HG03280 (cell line): ENCODE data around the gene IYD.
A peak's percentile ranks its signal among the peaks of the same experiment; 100 is the strongest.

Experiments
- ATAC-seq: cut with Tn5 transposase; IDR thresholded peaks from one replicate; pipeline ENCODE4 v1.9.1; 2021; ENCODE audit warnings: mild to moderate bottlenecking, moderate library complexity; ENCODE audit not compliant: unreplicated experiment

IYD gene

DNA sequence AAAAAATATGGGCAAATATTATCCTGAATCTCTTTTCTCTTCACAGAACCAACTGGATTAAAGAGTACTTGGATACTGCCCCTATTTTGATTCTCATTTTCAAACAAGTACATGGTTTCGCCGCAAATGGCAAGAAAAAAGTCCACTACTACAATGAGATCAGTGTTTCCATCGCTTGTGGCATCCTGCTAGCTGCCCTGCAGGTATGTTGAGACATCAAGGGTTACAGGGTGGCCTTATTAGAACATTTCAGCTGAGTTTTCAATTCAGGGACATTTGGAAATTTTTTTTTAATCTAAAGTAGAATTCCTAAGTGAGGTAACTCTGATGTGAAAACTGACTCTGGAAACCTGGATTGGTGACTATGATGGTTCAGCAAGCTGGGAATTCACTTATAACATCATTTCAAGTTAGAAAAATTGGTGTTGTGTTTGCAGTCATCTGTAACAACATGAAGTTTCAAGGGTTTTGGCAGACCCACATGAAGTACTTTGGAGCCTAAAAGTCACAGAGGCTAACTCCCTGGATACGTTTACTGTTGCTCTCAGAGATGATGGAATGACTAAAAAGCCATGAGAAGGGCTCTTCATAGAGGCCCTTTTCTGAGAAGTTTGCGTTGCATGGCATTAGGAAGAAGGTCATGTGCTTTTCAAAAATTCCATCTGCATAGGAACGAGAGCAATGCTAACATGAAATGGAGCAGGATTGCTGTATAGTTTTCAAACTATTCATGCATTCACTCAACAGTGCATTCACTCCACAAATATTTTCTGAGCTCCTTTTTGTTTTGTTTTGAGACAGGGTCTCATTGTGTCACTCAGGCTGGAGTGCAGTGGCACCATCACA, 25.5 kb downstream of the IYD start:
- no peak for ATAC-seq

- no peak for ATAC-seq
These were observed 26.1 kb downstream of the IYD start for GRCh38 chr6:150394899-150395295.

DNA sequence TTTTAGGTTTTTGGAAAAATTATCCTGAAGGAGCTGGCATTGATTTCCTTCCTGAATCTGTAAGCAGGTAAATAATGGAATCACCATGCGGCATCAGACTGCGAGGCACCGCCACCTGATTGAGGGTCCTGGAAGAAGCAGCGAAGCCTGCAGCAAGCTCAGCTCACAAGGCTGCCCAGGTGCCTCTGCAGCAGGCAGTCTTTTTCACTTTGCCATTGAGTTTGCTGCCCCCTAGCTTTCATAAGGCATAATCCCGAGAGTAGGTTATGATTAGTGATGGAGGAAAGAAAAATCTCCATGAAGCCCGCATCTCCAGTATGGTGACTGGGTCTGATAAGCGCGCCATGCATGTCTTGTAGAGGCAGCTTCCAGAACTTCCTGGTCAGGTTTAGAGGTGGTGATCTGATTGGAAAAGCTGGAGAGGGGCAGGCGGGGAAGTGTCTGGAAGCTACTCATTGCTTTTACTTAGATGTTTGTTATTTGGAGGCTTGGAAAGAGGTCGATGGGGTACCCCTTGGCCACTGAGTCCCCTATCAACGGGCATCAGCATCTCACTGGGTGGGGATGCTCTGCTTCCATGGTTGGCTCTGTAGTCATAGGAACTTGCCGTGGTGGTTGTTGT, 26.7 kb downstream of the IYD start:
- no peak for ATAC-seq

DNA sequence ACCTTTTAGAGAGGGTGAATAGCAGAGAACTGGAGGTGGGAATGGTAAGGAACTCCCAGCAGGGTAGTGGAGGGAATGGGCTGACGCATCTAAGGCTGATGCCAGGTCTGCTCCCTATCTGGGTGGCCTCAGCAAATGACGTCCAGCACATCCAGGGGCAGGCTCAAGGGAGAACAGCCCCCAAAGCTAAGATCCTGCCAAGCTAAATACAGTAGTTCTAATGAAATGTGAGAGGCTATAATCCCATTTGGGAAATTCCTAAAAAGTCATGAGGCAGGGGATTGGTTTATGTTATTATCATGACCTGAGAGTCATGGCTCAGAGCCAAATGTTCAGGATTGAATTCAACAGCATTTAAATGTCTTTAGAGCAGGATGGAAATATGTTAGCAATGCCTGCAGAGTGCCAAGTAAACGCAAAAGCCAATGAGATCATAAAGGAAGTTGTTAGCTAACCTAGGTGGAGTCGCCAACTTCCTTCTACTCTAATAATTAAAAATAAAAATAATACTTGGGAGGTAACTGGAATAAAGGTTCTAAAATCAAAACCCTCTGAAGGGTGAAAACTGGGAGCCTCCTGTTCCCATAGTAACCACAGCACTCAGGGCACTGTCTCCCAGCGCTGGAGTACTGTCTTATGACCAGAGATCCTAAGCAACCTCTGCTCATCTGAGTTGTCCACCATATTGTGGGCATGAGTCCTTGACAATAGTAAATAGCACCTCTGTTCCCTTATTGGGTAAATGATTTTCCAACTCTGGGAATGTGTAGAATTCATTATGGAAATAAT, 34.8 kb downstream of the IYD start:
- no peak for ATAC-seq

DNA sequence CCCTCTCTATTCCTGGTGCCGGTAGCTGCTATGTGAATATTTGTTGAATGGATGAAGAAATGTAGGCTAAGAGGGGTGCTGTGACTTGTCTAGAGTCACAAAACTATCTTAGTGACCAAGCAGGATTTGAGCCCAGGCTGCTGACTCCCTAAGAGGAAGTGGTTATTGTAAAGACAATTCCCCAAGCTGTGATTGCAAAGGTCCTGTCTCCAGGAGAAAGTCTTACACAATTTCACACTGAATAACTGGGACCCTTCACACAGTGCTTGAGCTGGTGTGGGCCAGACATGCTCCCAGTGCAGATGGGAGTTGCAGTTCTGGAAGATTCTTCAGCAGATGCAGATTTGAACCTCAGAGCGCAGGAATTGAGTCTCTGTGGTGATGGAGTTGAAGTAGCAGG, 38.1 kb downstream of the IYD start:
- no peak for ATAC-seq

GRCh38 chr6:150408842-150409241, 40.0 kb downstream of the IYD start:
- ATAC-seq: no peak

DNA sequence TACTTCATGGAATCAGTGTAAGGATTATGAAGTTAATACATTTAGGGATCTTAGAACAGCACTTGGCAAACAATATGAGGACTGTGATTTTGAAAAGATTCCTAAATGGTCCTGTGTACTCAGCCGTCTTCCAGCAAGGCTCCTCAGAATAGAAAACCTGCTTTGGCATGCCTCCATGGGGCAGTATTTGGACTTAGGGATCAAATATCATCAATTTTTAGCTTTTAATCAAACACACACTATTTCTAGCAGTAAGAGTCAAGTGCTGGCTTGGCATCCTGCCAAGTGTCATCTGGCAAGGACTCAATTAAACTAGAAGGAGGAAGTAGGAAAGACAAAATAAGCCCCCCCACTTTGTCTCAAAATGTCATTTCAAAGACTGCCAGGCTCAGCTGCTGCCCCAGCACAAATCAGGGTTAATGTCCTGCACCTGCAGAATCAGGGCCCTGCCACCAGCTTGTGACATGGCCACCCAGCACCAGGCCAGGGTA, 40.8 kb downstream of the IYD start:
- no peak for ATAC-seq

DNA sequence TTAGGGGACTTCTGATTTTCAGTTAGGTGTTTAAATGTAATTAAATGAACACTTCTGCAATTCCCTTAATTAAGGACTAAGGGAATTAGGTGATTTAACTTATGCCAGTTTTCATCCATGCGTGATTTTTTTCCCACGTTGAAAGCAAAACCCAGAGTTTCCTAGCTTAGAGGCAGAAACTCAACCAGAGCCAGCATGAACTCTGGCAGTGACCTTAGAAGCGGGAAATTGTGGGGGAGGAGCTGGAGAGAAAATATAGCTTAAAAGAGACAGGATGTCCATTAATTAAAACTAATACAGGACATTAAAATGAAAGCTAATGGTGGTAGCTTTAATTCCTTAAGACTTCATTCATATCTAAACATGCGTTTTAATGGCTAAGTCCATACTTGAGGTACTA, 41.6 kb downstream of the IYD start:
- ATAC-seq: no peak

DNA sequence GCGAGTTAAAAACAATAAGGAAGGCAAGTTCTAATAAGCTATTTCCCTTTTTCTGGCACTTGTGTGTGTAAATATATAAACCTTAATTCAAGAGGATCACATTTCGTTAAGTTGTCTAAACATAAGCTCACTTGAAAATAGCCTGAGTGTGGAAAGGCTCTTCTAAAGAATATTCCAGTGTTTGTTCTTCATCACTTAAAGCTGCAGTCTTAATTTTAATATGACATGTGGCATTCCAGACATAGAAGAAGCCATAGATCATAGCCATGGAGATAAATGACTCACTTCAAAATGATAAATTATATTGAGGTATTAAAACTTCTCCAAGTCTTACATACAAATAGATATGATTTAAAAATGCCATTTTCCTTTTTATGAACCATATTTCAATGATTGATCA, 42.1 kb downstream of the IYD start:
- no peak for ATAC-seq

DNA sequence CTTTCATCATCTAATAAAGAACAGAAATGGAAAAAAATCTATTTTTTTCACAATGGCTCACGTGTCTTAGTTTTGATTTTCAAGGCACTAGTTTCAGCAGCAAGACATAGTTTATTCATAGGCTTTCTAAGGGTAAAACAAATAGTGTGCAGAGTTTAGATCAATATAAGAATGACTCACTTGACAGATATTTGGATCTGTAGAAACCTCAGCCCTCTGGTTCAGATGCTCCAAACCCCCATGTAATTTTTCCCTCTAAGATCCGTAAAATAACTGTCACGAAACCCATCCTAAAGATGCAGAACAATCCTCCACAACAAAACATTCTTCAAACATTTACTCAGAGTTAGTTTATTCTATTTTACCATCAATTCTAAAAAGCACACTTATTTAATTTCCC, 43.4 kb downstream of the IYD start:
- ATAC-seq: no peak

GRCh38 chr6:150413198-150413597, 44.4 kb downstream of the IYD start:
- ATAC-seq: no peak

DNA sequence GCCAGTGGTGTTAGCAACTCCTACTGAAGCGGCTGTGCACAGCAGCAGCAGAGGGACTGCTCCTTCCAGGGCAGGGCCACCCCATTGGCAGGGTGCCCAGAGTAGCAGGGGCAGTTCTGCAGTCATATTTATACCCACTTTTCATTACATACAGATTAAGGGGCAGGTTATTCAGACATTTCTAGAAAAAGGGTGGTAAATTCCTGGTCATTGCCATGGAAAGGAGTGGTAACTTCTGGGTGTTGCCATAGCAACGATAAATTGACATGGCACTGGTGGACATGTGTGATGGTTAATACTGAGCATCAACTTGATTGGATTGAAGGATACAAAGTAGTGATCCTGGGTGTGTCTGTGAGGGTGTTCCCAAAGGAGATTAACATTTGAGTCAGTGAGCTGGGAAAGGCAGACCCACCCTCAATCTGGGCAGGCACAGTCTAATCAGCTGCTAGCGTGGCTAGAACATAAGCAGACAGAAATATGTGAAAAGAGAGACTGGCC, 45.0 kb downstream of the IYD start:
- ATAC-seq: no peak

- ATAC-seq: no peak
These were observed 47.3 kb downstream of the IYD start for GRCh38 chr6:150416128-150416527.

- no peak for ATAC-seq
These were observed 48.4 kb downstream of the IYD start for GRCh38 chr6:150417250-150417649.

DNA sequence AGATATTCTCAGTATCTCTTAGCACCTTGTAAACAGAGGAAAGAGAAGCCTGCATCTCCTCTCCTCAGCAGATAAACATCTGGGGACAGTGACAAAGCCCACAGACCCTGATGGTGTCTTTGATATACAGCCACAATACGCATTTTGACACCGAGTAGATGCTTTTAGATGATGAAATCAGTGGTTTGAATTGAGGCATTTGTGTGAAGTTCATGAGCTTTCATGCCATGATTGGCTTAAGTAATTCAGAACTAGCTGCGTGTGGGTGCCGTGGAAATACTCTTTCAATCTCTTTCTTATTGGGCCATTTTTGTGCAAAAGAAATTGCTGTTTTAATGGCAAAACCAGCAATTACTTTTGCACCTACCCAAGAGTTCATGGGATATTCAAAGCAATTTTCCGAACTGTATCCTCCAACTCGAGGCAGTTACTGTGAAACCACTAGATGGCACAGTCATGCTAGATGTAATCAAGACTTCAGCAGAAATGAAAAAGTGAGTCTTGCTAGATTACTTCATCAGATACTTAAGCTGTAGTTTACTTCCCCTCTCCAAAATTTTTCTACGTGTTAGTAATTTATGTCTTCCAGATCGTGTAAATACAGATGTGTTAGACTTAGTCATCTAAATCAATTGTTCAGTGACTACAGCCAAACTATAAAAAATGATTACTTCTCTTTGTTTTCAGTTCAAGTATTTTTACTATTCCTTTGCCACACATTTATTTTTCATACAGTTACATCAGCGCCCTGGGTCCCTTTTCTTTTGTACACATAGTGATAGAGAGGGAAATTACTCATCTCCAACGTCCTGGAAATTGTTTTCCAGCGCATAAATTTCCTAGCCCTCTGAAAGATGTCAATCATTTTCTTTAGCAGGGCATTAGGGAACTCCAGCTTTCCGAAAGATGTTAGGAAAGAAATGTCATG, 49.4 kb downstream of the IYD start:
- ATAC-seq: peak; percentile 81

- ATAC-seq: no peak
These were observed 50.2 kb downstream of the IYD start for GRCh38 chr6:150418827-150419594.

GRCh38 chr6:150420428-150420827, 51.6 kb downstream of the IYD start:
- ATAC-seq: no peak

- no peak for ATAC-seq
These were observed 52.1 kb downstream of the IYD start for GRCh38 chr6:150420926-150421325.

DNA sequence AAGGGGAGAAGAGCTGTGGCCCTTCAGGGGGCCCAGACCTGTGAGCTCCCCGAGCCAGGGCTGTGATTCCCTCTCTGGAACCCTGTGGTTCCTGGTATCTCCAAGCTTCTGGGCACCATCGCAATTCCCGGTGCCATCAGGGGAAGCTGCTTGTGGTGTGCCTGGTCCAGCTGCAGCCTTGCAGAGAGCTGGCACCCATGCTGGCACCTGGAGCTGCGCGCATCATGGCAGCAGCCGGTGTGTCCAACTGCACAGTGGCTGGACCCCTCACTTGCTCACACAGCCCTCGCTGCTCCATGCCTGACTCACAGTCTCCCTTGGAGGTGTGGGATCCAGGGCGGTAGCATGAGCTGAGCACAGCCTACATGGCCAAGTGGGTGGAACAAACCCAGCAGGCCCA, 56.7 kb downstream of the IYD start:
- no peak for ATAC-seq

- ATAC-seq: no peak
These were observed 57.4 kb downstream of the IYD start for GRCh38 chr6:150426198-150426597.
